ENCODE data around the gene NPDC1.
"Not testable (repeated sequence)": the region's sequence is repeated elsewhere in the genome, so short reads cannot be mapped to it uniquely, and the experiment has no call there.

The NPDC1 gene

GRCh38 chr9:137074657-137075274, 28.8 kb upstream of the NPDC1 start:
- DNase-seq: no peak

GRCh38 chr9:137073992-137074399, 28.0 kb upstream of the NPDC1 start:
- no peak for DNase-seq

- DNase-seq: no peak
These were observed 25.3 kb upstream of the NPDC1 start for GRCh38 chr9:137071282-137071681.

GRCh38 chr9:137070906-137071275, 24.9 kb upstream of the NPDC1 start:
- no peak for DNase-seq

- no peak for DNase-seq
These were observed 24.4 kb upstream of the NPDC1 start, which contains the start of gene SAPCD2 for GRCh38 chr9:137070201-137070905. SAPCD2 (minus strand) TSS chr9:137070557; CDS start chr9:137070460, 97 bp downstream.

- no peak for DNase-seq
These were observed 23.6 kb upstream of the NPDC1 start for GRCh38 chr9:137069508-137070091.

- no peak for DNase-seq
These were observed 22.8 kb upstream of the NPDC1 start for GRCh38 chr9:137068539-137069507.

- DNase-seq: no peak
These were observed 22.0 kb upstream of the NPDC1 start for GRCh38 chr9:137067860-137068538.

GRCh38 chr9:137066096-137066861, 20.3 kb upstream of the NPDC1 start:
- no peak for DNase-seq

GRCh38 chr9:137065336-137065967, 19.5 kb upstream of the NPDC1 start:
- DNase-seq: no peak

- DNase-seq: no peak
These were observed 18.8 kb upstream of the NPDC1 start for GRCh38 chr9:137064880-137065164.

GRCh38 chr9:137064027-137064879, 18.3 kb upstream of the NPDC1 start:
- no peak for DNase-seq

GRCh38 chr9:137063311-137064026, 17.5 kb upstream of the NPDC1 start:
- no peak for DNase-seq

GRCh38 chr9:137062798-137063197, 16.8 kb upstream of the NPDC1 start:
- DNase-seq: not testable (repeated sequence)

- DNase-seq: no peak
These were observed 16.4 kb upstream of the NPDC1 start for GRCh38 chr9:137062384-137062783.

GRCh38 chr9:137058521-137059234, 12.7 kb upstream of the NPDC1 start:
- DNase-seq: no peak

GRCh38 chr9:137057545-137057944, 11.6 kb upstream of the NPDC1 start:
- no peak for DNase-seq

- DNase-seq: no peak
These were observed 10.9 kb upstream of the NPDC1 start for GRCh38 chr9:137056739-137057415.
